T1000 (cell line): ENCODE results near the gene CNPY1.
"Not testable (repeated sequence)": the region's sequence is repeated elsewhere in the genome, so short reads cannot be mapped to it uniquely, and the experiment has no call there.

Experiments used
- DNase-seq: peaks from one replicate; lab custom pipeline; 2025; ENCODE audit warnings: mixed read lengths; lab: John Stamatoyannopoulos, UW

Gene CNPY1

GRCh38 chr7:155546449-155546848 is at the start of gene CNPY1:
TSS of gene CNPY1 (minus strand) at chr7:155546559. CDS start at chr7:155545929, 630 bp downstream.
- DNase-seq, result not testable (repeated sequence)

DNA sequence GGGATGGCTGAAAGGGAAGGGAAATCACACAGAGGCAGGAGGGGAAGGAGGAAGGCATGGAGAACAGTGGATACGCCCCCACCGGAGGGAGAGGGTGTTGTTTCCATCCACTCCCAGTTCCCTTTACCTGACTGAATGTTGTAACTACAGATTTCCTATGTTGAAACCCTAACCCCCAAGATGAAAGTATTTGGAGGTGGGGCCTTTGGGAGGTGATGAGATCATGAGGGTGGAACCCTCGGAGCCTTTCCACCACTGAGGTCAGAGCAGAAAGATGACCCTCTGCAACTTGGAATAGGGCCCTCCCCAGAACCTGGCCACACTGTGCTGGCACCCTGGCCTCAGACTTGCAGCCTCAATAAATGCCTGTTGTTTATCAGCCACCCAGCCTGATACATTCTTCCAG is 48.6 kb upstream of the CNPY1 start:
- DNase-seq, result no peak

DNA sequence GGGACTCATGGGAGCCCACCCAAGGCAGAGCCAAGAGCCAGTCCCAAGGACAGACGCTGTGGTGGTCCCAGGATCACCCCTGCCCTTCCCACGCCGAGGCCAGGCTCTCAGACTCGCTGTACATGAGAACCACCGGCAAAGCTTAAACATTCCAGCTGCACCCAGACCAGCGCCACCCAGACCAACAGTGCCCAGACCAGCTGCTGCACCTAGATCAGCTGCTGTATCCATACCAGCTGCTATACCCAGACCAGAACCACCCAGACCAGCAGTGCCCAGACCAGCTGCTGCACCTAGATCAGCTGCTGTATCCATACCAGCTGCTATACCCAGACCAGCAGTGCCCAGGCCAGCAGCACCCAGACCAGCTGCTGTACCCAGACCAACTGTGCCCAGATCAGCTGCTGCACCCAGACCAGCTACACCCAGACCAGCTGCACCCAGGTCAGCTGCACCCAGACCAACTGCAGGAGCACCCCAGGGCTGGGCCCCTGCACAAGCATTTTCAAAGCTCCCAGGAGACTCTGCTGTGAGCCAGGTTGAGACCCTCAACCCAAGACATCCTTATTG is 47.9 kb upstream of the CNPY1 start:
- DNase-seq, result no peak

DNA sequence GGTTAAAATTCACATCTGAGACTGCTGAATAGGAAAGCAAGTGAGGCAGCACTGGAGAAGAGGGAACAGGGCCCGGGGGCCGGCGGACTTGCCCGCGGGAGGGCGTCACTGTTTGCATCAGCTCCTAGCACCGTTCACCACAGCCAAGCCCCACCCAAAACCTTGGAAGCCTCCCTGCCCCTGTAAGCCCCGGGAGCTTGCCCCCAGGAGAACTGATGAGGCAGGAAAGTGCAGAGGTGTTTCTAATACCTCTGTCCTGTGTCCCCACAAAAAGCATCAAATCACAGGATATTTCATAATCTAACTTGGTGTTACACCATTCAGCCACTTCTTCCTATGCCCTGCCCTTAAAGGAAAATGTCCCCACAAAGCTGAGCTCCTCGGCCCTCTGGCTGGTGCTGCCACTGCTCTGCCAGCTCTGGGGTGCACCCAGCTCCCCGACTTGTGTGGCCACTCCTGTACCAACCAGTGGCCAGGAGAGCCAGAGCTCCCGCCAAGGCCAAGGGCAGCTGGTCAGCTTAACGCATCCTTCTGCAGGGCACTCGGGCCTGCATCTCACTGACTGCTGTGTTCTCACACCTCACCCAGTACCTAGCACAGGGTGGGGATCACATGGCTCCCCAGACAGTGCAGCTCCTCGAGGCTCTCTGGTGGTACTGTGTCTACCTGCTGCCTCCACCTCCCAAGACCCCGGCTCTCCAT is 47.3 kb upstream of the CNPY1 start:
- DNase-seq, result no peak

GRCh38 chr7:155591055-155591775 is 44.9 kb upstream of the CNPY1 start:
- no peak for DNase-seq

DNA sequence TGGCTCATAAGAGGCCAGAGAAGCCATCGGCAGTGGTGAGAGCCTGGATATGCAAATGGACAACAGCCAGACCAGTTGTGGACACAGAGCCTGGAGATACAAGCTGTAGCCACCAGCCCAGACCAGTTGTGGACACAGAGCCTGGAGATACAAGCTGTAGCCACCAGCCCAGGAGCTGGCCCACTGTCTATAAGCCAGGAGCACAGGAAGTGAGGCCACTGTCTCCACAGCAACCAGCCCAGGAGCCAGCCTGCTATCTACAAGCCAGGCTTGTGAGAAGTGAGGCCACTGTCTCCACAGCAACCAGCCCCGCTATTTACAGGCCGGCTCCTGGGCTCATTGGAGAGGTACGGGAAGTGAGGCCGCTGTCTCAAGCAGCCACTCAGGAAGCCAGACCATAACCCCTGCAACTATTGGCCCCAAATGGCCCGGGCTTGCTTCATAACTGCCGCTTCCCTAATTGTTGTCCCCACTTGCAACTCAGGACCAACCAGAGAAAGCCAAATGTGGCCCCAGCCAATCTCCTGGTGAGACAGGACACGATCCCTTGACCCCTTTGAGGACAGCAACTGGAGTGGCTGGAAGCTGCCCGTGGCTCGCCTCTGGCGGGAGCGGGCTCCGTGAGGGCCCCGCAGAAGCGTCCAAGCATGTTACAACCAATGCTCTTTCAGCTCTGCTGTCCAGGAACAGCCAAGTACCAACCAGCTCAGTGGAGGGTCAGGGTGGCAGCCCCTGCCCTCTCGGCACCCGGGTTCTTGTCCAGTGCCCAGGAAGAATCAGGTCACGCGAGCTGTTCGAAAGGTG is 44.1 kb upstream of the CNPY1 start:
- no peak for DNase-seq

DNA sequence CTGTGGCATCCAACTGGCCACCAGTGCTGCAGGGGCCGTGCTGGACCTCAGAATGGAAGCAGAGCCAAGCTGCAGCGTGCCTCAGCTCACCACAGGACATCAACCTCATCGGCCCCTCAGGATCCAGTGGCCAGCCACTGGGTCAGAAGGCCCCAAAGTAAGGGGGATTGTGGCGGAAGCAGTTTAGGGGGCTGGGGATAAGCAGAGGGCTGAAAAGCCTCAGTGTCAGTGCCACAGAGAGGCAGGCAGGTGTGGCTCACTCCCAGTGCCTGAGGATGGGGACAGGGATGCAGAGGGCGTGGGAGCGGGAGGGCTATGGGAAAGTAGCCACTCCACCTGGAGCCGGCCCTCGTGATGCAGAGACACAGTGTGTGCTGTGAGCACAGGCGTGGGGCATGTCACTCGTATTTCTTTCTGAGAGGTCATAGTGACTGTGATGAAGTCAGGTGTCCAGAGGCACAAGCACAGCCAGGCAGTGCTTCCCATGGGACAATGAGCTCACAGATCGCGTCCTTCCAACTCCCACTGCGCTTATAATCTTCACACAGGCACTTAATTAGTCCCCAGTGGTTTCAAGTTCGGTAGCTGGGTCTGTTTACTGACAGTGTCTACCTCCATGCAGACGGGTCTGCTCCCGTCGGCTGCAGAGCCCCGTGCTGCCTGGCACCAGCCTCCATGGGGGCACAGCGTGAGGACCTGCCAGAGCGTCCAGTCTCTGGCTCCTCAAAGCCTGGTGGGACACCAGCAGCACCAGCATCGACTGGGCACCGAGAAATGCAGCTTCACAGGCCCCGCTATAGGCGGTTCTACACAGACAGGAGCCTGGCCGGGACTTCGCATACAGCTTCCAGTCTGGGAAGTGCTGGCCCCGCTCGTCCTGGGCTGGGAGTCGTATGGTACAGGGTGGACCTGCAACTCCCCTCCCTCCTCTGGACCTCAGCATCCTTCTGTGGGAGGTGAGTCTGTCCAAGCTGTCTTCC is 42.9 kb upstream of the CNPY1 start:
- no peak for DNase-seq

DNA sequence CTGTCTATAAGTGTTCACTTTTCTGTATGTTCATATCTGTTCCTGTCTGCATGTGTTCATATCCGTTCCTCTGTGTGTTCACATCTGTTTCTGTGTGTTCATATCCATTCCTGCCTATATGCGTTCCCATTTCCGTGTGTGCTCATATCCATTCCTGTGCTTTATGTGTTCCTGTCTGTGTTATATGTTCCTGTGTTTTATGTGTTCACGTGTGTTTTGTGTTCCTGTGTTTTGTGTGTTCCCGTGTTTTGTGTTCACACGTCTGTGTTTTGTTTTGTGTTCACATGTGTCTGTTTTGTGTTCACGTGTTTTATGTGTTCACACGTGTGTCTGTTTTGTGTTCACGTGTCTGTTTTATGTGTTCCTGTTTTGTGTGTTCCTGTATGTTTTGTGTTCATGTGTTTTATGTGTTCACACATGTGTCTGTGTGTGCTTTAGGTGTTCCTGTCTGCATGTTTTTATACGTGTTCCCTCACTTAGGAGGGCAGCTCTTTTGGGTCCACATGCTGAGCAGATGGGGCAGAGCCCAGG is 42.2 kb upstream of the CNPY1 start:
- DNase-seq, result no peak

DNA sequence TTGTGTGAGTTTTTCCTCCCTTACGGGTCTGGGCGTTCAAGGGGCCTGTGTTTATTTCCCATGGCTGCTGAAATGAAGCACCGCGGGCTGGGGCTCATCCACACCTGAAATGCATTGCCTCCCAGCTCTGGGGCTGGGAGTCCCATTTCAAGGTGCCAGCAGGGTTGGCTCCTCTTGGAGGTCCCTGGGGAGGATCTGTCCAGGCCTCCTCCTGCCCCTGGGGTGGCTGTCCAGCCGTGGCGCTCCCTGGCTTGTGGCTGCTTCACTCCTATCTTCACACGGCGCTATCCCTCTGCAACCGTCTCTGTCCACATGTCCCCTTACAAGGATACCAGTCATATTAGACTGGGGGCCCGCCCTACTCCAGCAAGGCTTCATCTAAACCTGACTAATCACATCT is 41.1 kb upstream of the CNPY1 start:
- no peak for DNase-seq

- DNase-seq, result no peak
These were observed 40.6 kb upstream of the CNPY1 start for GRCh38 chr7:155586843-155587440.

- DNase-seq, result no peak
These were observed 39.6 kb upstream of the CNPY1 start for GRCh38 chr7:155585951-155586350.

- no peak for DNase-seq
These were observed 39.2 kb upstream of the CNPY1 start for GRCh38 chr7:155585532-155585895.

GRCh38 chr7:155584763-155585531 is 38.6 kb upstream of the CNPY1 start:
- DNase-seq, result no peak

DNA sequence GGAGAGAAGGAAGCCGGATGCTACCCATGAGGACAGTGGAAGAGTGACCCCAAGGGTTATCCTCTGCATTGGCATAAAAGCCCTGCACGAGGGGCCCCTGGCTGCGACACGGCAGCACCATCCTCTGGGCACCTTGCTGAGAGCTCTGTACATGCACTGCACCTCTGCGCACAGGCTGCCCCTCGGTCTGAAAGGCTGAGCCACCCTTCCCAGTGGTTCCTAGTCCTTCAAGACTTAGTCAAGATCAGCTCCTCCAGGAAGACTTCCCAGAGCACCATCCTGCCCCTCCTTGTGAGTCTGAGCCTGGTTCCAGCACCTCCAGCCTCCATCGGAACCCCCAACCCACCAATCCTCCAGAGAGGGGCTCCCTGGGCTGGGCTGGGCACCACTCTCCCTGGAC is 37.9 kb upstream of the CNPY1 start:
- DNase-seq, result no peak

DNA sequence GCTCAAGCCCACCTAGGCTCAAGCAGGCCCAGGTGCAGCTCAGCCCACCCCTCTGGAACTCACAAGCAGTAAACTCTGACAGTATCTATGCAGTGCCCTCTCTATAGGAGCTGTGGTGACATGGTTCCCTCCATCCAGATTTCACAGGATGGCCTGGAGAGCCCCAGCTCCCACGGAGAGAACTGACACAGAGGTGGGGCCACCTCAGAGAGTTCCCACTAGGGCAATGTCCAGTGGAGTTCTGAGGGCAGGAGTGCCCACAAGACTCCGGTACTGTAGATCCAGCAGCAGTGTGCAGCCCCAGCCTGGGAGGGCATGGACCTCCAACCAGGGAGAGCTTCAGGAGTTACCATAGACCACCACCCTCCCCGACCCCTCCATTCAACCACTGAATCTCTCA is 37.3 kb upstream of the CNPY1 start:
- no peak for DNase-seq

- no peak for DNase-seq
These were observed 35.6 kb upstream of the CNPY1 start for GRCh38 chr7:155581954-155582353.

GRCh38 chr7:155581107-155581830 is 34.9 kb upstream of the CNPY1 start:
- DNase-seq, result no peak

DNA sequence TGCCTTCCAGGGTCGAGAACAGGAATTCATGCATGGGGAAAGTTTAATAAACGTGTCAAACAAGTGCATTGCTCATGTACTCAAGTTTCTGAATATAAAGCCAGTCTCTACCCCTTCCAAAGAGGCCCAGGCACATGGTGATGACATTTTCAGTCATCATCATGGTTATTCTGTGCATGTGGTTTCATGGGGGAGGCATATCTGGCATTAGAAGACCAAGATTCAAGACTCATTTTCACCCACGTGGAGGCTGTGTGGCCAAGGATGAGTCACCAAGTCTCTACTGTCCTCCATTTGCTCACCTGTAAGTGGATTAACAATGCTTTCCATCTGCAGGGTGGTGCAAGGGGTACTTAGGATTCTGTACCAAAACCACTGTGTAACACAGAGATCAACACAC is 34.0 kb upstream of the CNPY1 start:
- no peak for DNase-seq

DNA sequence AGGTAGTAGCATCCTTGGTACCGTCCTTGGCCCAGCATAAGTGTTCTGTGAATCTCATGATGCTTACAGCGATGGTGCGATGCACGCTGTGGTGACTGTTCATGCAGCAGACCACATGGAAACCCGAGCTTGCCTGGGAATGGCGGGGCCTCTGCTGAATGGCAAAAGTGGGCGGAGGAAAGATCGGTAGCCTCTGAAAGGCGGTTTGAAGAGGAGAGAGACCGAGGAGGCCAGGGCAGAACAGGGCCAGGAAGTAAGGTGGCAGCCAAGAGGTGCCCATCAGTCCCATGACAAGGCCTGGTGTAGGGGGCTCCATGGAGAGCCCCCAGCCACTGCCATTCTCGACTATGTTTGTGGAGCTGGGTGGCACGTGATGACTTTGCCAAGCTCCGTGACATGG is 33.2 kb upstream of the CNPY1 start:
- no peak for DNase-seq
